HG03139 (cell line): ENCODE results near the gene WDR45B.

Experiments
- ATAC-seq: cut with Tn5 transposase; IDR thresholded peaks from one replicate; pipeline ENCODE4 v1.9.1; 2021; ENCODE audit not compliant: unreplicated experiment

The WDR45B gene

GRCh38 chr17:82601447-82602000 is 46.7 kb downstream of the WDR45B start:
- ATAC-seq, result no peak

- ATAC-seq, result no peak
Measured at GRCh38 chr17:82600731-82601446, 47.4 kb downstream of the WDR45B start.

DNA sequence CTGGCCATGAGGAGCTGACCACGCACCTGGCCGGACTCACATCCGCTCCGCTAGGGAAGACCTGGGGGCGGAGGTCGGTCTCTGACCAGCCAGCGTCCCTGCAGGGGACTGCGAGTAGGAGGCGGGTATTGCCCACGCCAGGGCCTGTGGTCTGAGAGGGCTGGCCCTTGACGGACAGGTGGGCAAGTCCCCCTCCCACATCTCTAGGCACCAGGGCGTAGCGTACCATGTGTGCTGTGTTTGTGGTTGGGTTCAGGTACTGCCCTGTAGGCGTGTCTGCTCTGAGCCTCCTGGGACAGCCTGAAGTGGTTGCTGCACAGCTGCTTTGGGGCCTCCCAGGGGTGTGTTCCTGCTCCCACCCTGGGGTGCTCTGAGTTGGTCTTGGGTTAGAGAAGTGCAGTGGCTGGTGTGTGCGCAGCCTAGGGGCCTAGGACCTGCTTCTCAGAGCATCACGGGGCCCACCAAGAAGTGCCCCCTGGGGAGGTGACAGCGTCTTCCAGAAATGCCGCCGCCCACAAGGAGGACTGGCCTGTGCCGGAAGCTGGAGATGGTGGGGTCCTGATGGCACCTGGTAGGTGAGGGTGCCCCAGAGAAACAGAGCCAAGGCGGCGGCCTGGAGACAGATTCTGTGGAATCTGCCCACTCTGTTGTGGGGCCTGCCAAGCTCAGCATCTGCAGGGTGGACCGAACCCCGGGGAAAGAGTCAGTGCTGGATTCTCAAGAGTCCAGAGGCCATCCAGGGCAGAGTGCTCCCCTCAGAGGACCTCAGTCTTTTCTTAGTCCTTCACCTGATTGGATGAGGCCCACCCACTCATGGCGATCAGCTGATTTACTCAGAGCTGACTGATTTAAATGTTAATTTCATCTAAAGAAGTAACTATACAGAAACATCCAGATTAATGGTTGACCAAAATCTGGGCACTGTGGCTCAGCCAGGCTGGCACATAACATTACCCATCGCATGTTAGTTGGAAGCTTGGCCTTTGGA is 48.3 kb downstream of the WDR45B start:
- no peak for ATAC-seq

DNA sequence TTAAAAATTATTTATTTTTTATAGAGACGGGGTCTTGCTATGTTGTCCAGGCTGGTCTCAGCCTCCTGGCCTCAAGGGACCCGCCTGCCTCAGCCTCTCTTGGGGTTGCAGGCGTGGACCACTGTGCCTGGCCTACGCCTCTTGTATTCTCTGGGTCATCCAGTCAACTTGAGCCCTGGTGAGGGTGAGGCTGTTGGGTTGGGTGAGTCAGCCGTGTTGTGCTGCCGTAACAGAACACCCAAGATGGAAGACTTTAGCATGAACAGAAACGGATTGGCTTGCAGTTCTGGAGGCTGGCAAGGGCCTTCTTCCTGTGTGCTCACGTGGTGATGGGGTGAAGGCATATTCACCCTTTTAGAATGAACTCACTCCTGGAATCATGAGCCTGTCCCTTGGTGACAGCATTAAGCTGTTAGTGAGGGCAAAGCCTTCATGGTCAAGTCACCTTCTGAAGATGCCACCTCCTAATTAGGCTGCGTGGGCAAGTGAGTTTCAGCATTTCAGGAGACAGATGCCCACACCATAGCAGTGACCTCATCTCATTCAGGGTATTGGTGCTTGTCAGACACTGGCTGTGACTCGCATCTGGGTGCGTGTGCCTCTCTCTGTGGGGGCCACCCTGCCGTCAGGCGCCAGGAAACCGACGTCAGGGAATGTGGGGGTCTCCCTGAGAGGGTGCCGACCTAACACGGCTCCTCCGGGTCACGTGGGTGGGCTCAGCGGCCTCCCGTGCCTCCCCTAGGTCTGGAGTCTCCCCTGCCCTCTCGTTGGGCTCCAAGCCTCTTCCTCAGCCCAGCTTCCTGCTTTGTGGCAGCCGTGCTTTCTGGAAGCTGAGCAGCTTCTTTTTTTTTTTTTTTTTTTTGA is 49.8 kb downstream of the WDR45B start:
- ATAC-seq, result no peak

GRCh38 chr17:82596837-82597672 is 51.2 kb downstream of the WDR45B start:
- ATAC-seq, result no peak

DNA sequence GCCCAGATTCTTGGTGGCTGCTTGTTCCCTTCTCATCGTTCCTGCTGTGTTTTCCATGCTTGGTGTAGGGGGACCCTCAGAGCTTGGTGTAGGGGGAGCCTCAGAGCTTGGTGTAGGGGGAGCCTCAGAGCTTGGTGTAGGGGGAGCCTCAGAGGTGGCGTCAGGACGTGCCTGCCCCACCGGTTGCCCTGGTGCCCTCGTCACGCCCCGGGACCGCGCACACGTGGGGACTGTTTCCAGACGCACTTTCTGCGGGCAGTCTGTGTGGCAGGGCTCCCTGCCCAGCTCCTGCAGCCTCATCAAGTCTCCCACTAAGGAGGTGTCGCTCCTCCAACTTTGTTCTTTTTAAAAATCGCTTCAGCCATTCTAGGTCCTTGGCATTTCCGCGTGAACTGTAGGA is 51.9 kb downstream of the WDR45B start:
- no peak for ATAC-seq

- ATAC-seq, result no peak
Measured at GRCh38 chr17:82595893-82596292, 52.4 kb downstream of the WDR45B start.

DNA sequence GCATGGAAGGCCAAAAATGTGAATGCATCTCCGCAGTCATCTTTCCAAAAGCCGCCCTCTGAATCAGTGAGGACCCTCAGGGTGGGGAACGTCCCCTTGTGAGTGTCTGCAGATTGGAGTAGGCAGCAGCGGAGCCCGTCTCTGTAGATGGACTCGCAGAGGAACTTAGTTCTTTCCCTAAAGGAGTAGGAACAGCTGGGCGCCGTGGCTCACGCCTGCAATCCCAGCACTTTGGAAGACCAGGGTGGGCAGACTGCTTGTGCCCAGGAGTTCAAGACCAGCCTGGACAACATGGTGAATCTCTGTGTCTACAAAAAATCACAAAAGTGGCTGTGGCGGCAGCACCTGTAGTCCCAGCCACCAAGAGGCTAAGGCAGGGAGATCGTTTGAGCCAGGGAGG is 53.7 kb downstream of the WDR45B start:
- no peak for ATAC-seq

GRCh38 chr17:82593590-82594087 is 54.6 kb downstream of the WDR45B start:
- no peak for ATAC-seq

- no peak for ATAC-seq
Measured at GRCh38 chr17:82592767-82593589, 55.3 kb downstream of the WDR45B start.

GRCh38 chr17:82592289-82592766 is 55.9 kb downstream of the WDR45B start:
- ATAC-seq, result no peak

- ATAC-seq, result no peak
Measured at GRCh38 chr17:82590881-82591539, 57.2 kb downstream of the WDR45B start.

DNA sequence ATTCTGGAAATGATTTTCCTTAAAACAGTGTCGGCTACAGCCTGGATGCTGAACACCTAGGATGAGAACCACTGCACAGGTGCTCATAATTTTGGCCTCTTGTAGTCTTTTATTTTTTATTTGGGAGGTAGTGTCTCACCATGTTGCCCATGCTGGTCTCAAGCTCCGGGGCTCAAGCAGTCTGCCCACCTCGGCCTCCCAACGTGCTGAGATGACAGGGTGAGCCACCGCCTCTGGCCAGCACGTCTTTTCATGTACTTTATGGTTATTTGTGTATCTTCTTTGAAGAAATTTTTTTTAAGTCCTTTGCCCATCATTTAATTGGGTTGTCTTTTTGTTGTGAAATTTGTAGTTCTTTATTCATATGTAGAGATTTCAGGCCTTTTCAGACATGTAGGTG is 58.0 kb downstream of the WDR45B start:
- no peak for ATAC-seq

GRCh38 chr17:82589851-82590180 is 58.4 kb downstream of the WDR45B start:
- ATAC-seq, result no peak

DNA sequence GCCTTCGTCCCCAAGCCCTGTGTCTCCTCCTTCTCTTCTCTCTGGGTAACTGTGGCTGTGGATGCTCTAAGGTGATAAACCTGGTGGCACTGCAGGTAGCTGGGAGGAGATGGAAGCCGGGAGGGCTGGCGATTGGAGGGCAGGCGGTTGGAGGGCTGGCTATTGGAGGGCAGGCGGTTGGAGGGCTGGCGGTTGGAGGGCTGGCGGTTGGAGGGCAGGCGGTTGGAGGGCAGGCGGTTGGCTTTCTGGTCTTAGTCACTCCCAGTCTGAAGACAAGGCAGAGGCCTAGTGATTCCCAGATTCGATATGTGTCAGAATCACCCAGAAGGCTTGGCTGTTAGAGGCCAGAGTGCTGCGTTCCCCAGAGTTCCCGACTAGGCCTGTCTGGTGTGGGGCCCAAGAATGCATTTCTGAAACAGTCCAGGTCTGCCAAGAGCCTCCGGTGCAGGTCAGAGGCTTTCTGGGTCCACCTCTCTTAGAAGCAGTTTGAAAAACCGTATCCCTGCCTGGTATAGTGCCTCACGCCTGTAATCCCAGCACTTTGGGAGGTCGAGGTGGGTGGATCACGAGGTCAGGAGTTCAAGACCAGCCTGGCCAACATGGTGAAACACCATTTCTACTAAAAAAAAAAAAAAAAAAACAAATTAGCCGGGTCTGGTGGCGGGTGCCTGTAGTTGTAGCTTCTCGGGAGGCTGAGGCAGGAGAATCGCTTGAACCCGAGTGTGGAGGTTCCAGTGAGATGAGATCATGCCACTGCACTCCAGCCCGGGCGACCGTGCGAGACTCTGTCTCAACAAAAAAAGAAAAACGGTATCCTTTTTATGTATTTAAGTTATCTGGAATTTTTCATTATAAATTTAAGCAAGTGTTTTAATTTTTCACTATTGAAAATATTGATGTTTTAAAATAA is 59.7 kb downstream of the WDR45B start:
- ATAC-seq, result no peak

- no peak for ATAC-seq
Measured at GRCh38 chr17:82587234-82588086, 60.8 kb downstream of the WDR45B start.
